ENCODE measurements around the gene ZCCHC14. TPM values are rescaled to one million over a fixed set of nuclear protein-coding genes. Genes with fewer than 3 reads are reported as not detected.

The ZCCHC14 gene
- total RNA-seq, 4 donors from 2014 or later, result 8.3 to 19.6 (median 14.7) TPM

GRCh38 chr16:87540072-87540896, 47.5 kb upstream of the ZCCHC14 start:
- Histone ChIP-seq H3K9me3 (no peaks in the 10 kb centered on the region), H3K4me3 (peak overlapping the region in 2 of 4 donors; percentile 20 to 41), H3K4me1 (peaks cover 0 to 31% (median 9%) of the 10 kb centered on the region in 3 donors), H3K27ac (peak overlapping the region in 2 of 4 donors; percentile 69 to 79), H3K27me3 (peaks cover 0 to 71% (median 0%) of the 10 kb centered on the region in 4 donors), H3K36me3 (no peaks in the 10 kb centered on the region)
- no peak for DNase-seq
- WGBS, 2 donors, result 53 to 66% methylated on average over 8 to 12 of the region's 20 CpGs
- TF ChIP-seq CTCF (IDR thresholded peaks at IDR 0.05) (no peak), POLR2A (IDR thresholded peaks at IDR 0.05) (no peak)
- intact Hi-C loops (cut with DNase I), result no loop called here

GRCh38 chr16:87539113-87539512, 46.3 kb upstream of the ZCCHC14 start:
- Histone ChIP-seq H3K9me3 (no peaks in the 10 kb centered on the region), H3K4me3 (no peak overlapping the region), H3K36me3 (no peaks in the 10 kb centered on the region), H3K4me1 (peaks cover 0 to 31% (median 9%) of the 10 kb centered on the region in 3 donors), H3K27ac (peak overlapping the region in 2 of 4 donors; percentile 55 to 73), H3K27me3 (peaks cover 0 to 71% (median 0%) of the 10 kb centered on the region in 4 donors)
- no peak for DNase-seq
- TF ChIP-seq CTCF (IDR thresholded peaks at IDR 0.05), result no peak
- no peak for TF ChIP-seq POLR2A (IDR thresholded peaks at IDR 0.05)
- intact Hi-C loops (cut with DNase I), result no loop called here
- WGBS, 2 donors, result 70 to 75% methylated on average over 9 to 10 of the region's 11 CpGs

GRCh38 chr16:87538594-87538993, 45.8 kb upstream of the ZCCHC14 start:
- H3K4me1 ChIP-seq, result peaks cover 0 to 31% (median 9%) of the 10 kb centered on the region in 3 donors
- no peak for TF ChIP-seq POLR2A (IDR thresholded peaks at IDR 0.05)
- no peak for TF ChIP-seq CTCF (IDR thresholded peaks at IDR 0.05)
- no peak for DNase-seq
- intact Hi-C loops (cut with DNase I), result no loop called here
- peaks cover 0 to 66% (median 0%) of the 10 kb centered on the region in 4 donors for H3K27me3 ChIP-seq
- H3K36me3 ChIP-seq, result no peaks in the 10 kb centered on the region
- 57 to 77% methylated on average over 10 to 11 of the region's 11 CpGs for WGBS, 2 donors
- H3K9me3 ChIP-seq, result peaks cover 0 to 3% (median 3%) of the 10 kb centered on the region in 3 donors
- peak overlapping the region in 2 of 4 donors; percentile 55 to 73 for H3K27ac ChIP-seq
- H3K4me3 ChIP-seq, result no peak overlapping the region

DNA sequence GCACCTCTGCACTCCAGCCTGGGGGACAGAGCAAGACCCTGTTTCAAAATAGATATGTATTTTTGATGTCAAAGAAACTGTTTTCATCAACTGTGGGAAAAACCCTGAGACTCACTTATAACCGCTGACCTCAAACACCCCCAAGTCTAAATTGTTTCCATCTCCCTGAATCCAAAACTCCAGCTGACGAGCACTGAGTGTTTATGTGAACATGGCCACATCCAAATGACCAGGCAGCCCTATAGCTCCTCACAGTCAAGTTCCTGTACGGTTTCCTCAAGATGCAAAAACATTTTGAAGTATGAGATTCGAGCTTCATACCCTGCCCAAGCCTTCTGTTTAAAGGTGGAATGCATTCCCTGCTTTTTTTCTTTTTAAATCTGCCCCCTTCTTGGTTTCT, 45.3 kb upstream of the ZCCHC14 start:
- H3K4me3 ChIP-seq, result no peak overlapping the region
- H3K9me3 ChIP-seq, result peaks cover 0 to 8% (median 5%) of the 10 kb centered on the region in 3 donors
- no peak for DNase-seq
- intact Hi-C loops (cut with DNase I), result no loop called here
- TF ChIP-seq POLR2A (IDR thresholded peaks at IDR 0.05), result no peak
- no peak for TF ChIP-seq CTCF (IDR thresholded peaks at IDR 0.05)
- peaks cover 0 to 31% (median 9%) of the 10 kb centered on the region in 3 donors for H3K4me1 ChIP-seq
- H3K36me3 ChIP-seq, result no peaks in the 10 kb centered on the region
- H3K27ac ChIP-seq, result peak overlapping the region in 2 of 4 donors; percentile 5 to 73
- peaks cover 0 to 61% (median 0%) of the 10 kb centered on the region in 4 donors for H3K27me3 ChIP-seq
- 35 to 59% methylated on average over 4 of the region's 4 CpGs for WGBS, 2 donors

DNA sequence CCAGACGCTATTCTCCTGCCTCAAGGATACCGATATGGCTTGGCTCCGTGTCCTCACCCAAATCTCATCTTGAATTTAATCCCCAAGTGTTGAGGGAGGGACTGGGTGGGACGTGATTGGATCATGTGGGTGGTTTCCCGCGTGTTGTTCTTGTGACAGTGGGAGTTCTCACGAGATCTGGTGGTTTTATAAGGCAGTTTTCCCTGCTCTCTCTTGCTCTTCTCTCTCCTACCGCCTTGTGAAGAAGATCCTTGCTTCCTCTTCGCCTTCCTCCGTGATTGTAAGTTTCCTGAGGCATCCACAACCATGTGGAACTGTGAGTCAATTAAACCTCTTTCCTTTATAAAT, 43.9 kb upstream of the ZCCHC14 start:
- 64 to 75% methylated on average over 10 of the region's 10 CpGs for WGBS, 2 donors
- peaks cover 0 to 25% (median 3%) of the 10 kb centered on the region in 3 donors for H3K4me1 ChIP-seq
- no peak for DNase-seq
- TF ChIP-seq CTCF (IDR thresholded peaks at IDR 0.05) (no peak), POLR2A (IDR thresholded peaks at IDR 0.05) (no peak)
- H3K27ac ChIP-seq, result no peak overlapping the region
- H3K27me3 ChIP-seq, result peaks cover 0 to 50% (median 0%) of the 10 kb centered on the region in 4 donors
- H3K36me3 ChIP-seq, result no peaks in the 10 kb centered on the region
- peaks cover 0 to 22% (median 10%) of the 10 kb centered on the region in 3 donors for H3K9me3 ChIP-seq
- no peak overlapping the region for H3K4me3 ChIP-seq
- intact Hi-C loops (cut with DNase I), result no loop called here

All from esophagus squamous epithelium (tissue), 5 donors.